ENCODE measurements around the gene UGT2B10.

Gene UGT2B10

DNA sequence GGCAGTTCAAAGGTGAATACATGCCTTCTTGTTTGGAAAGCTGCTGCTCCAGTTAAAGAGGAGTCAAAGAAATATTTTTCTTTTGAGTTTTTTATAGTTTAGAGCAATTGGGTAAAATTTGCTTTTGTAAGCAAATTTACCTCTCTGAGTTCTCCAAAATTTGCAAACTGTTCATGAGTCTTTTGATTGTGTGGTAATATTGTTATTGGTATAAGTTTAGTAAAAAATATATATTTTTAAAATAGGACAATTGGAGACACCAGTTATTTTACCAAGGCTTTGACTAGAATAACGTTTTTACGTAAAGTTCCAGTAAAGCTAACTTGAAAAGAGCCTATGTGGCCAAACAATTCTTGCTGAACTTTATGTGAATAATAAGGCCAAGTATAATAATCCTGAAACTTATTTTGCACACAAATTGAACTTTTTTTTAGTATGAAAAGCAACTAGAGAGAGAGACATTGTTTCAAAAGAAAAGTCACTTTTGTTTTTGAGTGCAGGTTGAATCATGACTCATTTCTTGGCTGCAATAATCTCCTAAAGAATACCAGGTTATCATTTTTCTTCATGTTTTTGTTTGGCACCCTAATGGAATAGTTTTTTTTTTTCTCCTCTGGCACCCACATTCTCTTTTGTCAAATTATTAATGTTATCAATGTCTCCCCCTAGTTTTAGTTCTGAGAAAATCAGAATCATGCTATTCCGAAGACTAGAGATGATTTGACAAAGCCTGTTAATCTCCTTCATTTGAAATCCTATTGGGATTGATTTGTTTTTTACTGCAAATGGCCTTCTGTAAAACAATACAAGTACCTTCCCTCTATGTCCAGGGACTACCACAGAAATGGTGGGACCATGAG is 57.1 kb downstream of the UGT2B10 start:
- no peaks in the 10 kb centered on the region for H3K36me3 ChIP-seq (ENCODE audit: control insufficient read depth, insufficient read depth, low read length)
- H3K9ac ChIP-seq (ENCODE audit: low read length) = no peak overlapping the region
- H3K4me3 ChIP-seq (ENCODE audit: low read length) = no peak overlapping the region
- H3K27me3 ChIP-seq (ENCODE audit: control insufficient read depth, insufficient read depth, low read length) = no peaks in the 10 kb centered on the region
- peaks cover 19% of the 10 kb centered on the region for H3K4me1 ChIP-seq (ENCODE audit: control insufficient read depth, insufficient read depth, low read length)
- H3K9me3 ChIP-seq (ENCODE audit: control insufficient read depth, low read length) = no peaks in the 10 kb centered on the region

GRCh38 chr4:68874507-68874906 is 58.7 kb downstream of the UGT2B10 start:
- H3K9ac ChIP-seq (ENCODE audit: low read length) = no peak overlapping the region
- H3K9me3 ChIP-seq (ENCODE audit: control insufficient read depth, low read length) = no peaks in the 10 kb centered on the region
- no peaks in the 10 kb centered on the region for H3K36me3 ChIP-seq (ENCODE audit: control insufficient read depth, insufficient read depth, low read length)
- H3K4me3 ChIP-seq (ENCODE audit: low read length) = no peak overlapping the region
- no peaks in the 10 kb centered on the region for H3K27me3 ChIP-seq (ENCODE audit: control insufficient read depth, insufficient read depth, low read length)
- peaks cover 19% of the 10 kb centered on the region for H3K4me1 ChIP-seq (ENCODE audit: control insufficient read depth, insufficient read depth, low read length)

DNA sequence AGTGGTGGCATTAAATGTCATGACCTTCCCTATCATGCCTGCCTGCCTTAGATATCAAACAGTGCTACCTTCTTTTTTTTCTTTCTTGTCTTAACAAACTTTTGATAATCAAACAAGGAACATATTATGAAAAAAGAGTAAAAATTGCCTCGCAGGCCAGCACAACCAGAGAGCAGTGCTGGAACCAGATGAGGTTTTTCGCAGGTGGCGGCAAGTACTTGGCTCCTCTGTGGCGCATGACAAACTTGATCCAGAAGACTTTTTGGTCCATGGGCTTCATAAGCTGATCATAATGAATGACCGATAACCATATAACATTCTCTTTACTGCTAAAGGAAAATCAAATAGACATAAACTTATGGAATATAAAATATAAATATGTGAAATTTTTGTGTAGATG is 61.8 kb downstream of the UGT2B10 start:
- Histone ChIP-seq H3K4me3 (ENCODE audit: low read length) (no peak overlapping the region), H3K27me3 (ENCODE audit: control insufficient read depth, insufficient read depth, low read length) (no peaks in the 10 kb centered on the region)

GRCh38 chr4:68878048-68878447 is 62.3 kb downstream of the UGT2B10 start:
- no peak overlapping the region for H3K9ac ChIP-seq (ENCODE audit: low read length)
- H3K4me3 ChIP-seq (ENCODE audit: low read length) = no peak overlapping the region
- H3K27me3 ChIP-seq (ENCODE audit: control insufficient read depth, insufficient read depth, low read length) = no peaks in the 10 kb centered on the region
- no peaks in the 10 kb centered on the region for H3K36me3 ChIP-seq (ENCODE audit: control insufficient read depth, insufficient read depth, low read length)
- peaks cover 8% of the 10 kb centered on the region for H3K4me1 ChIP-seq (ENCODE audit: control insufficient read depth, insufficient read depth, low read length)
- no peaks in the 10 kb centered on the region for H3K9me3 ChIP-seq (ENCODE audit: control insufficient read depth, low read length)

More for the DNA sequence above, 61.8 kb downstream of the UGT2B10 start:
- no peak overlapping the region for H3K9ac ChIP-seq (ENCODE audit: low read length)
- H3K36me3 ChIP-seq (ENCODE audit: control insufficient read depth, insufficient read depth, low read length) = no peaks in the 10 kb centered on the region
- H3K9me3 ChIP-seq (ENCODE audit: control insufficient read depth, low read length) = no peaks in the 10 kb centered on the region
- H3K4me1 ChIP-seq (ENCODE audit: control insufficient read depth, insufficient read depth, low read length) = peaks cover 10% of the 10 kb centered on the region
